Breast epithelium (tissue), 4 donors: Measurements from ENCODE around the gene RPL5. TPM values are rescaled to one million over a fixed set of nuclear protein-coding genes. Genes with fewer than 3 reads are reported as not detected.
A peak's percentile ranks its signal among the peaks of the same experiment; 100 is the strongest.

Experiments used
- DNase-seq, 2 donors: peaks; one replicate each; pipeline ENCODE4 v3.0.0-alpha.2; 2019; ENCODE audit warnings: low spot score in 2 of 2
- H3K27ac ChIP-seq, 2 donors: fragments of 200-600 bp; sonication (generic) in 1 of 2; one replicate each; pipeline ENCODE4 v1.5.1; 2016 to 2019; ENCODE audit warnings: mild to moderate bottlenecking in 1 of 2
- H3K27me3 ChIP-seq, 2 donors: fragments of 200-600 bp; sonication (generic) in 1 of 2; one replicate each; pipeline versions ENCODE4 v1.5.1 to v1.6.0; 2017 to 2019; ENCODE audit warnings: control low read depth in 1 of 2, mild to moderate bottlenecking in 1 of 2
- H3K36me3 ChIP-seq: fragments of 200-600 bp; one replicate; pipeline ENCODE4 v1.5.1; 2019
- H3K4me1 ChIP-seq, 2 donors: fragments of 200-600 bp; sonication (generic); one replicate each; pipeline ENCODE4 v1.5.1; 2016 to 2019; ENCODE audit warnings: control low read depth in 1 of 2
- H3K4me3 ChIP-seq, 3 donors: fragments of 200-600 bp; sonication (generic); 1 replicate in 2 of 3; 2 replicates in 1 of 3; pipeline ENCODE4 v1.5.1; 2016 to 2019; ENCODE audit warnings: mild to moderate bottlenecking in 3 of 3, moderate library complexity in 2 of 3
- H3K9me3 ChIP-seq, 2 donors: fragments of 200-600 bp; sonication (generic) in 1 of 2; one replicate each; pipeline ENCODE4 v1.5.1; 2016 to 2019; ENCODE audit warnings: control low read depth in 1 of 2
- CTCF ChIP-seq, 3 donors: fragments of 450-650 bp; IDR thresholded peaks; one replicate each; pipeline ENCODE4 v1.5.1; 2016 to 2017; ENCODE audit warnings: antibody characterized with exemption in 3 of 3, mild to moderate bottlenecking in 3 of 3, moderate library complexity in 3 of 3
- POLR2A ChIP-seq: fragments of 450-650 bp; IDR thresholded peaks from one replicate; pipeline ENCODE4 v1.6.1; 2016; ENCODE audit warnings: antibody characterized with exemption, mild to moderate bottlenecking, moderate library complexity
- POLR2AphosphoS5 ChIP-seq, 3 donors: sonication (generic); formaldehyde crosslinking; IDR thresholded peaks; one replicate each; pipeline ENCODE4 v1.6.1; 2017; ENCODE audit warnings: antibody characterized with exemption in 3 of 3
- intact Hi-C: fragments of 100-400 bp; cut with DNase I; formaldehyde crosslinking; loops from one replicate; pipeline ENCODE4 v1.15.1; 2023; ENCODE audit warnings: low total_unique reads
- total RNA-seq, 3 donors: library from RNA; depleted of rRNA; stranded (reverse); fragments of >200 nt; gene quantifications; one replicate each; pipeline ENCODE4 v1.1.0, GENCODE V29; 2016

The RPL5 gene
- total RNA-seq, 3 donors from 2014 or later = 1,682 to 2,363 (median 2,105) TPM

GRCh38 chr1:92797297-92797696 lies 34.5 kb upstream of the RPL5 start:
- Histone ChIP-seq H3K4me1 (no peaks in the 10 kb centered on the region), H3K36me3 (no peaks in the 10 kb centered on the region), H3K27ac (no peak overlapping the region), H3K27me3 (no peaks in the 10 kb centered on the region), H3K4me3 (no peak overlapping the region), H3K9me3 (no peaks in the 10 kb centered on the region)
- DNase-seq = no peak
- TF ChIP-seq CTCF (IDR thresholded peaks at IDR 0.05) (no peak), POLR2AphosphoS5 (IDR thresholded peaks at IDR 0.05) (no peak), POLR2A (no peak)
- intact Hi-C loops = no loop called here

GRCh38 chr1:92797961-92798360 lies 33.9 kb upstream of the RPL5 start:
- DNase-seq = no peak
- H3K27ac ChIP-seq = no peak overlapping the region
- H3K36me3 ChIP-seq = no peaks in the 10 kb centered on the region
- no peaks in the 10 kb centered on the region for H3K27me3 ChIP-seq
- H3K9me3 ChIP-seq = no peaks in the 10 kb centered on the region
- no peak for TF ChIP-seq CTCF (IDR thresholded peaks at IDR 0.05)
- no peak for TF ChIP-seq POLR2A
- TF ChIP-seq POLR2AphosphoS5 (IDR thresholded peaks at IDR 0.05) = no peak
- intact Hi-C loops = no loop called here
- no peaks in the 10 kb centered on the region for H3K4me1 ChIP-seq
- no peak overlapping the region for H3K4me3 ChIP-seq

- Histone ChIP-seq H3K36me3 (no peaks in the 10 kb centered on the region), H3K27ac (no peak overlapping the region), H3K27me3 (no peaks in the 10 kb centered on the region), H3K4me3 (no peak overlapping the region), H3K9me3 (no peaks in the 10 kb centered on the region), H3K4me1 (no peaks in the 10 kb centered on the region)
- no peak for TF ChIP-seq POLR2AphosphoS5 (IDR thresholded peaks at IDR 0.05)
- no peak for TF ChIP-seq CTCF (IDR thresholded peaks at IDR 0.05)
- TF ChIP-seq POLR2A = no peak
- DNase-seq = no peak
- intact Hi-C loops = loop anchor here (5.0 kb wide), 1 partner anchor 876 kb away; no protein-coding TSS in a partner anchor
These were observed 28.5 kb upstream of the RPL5 start for GRCh38 chr1:92803140-92803887.

GRCh38 chr1:92804721-92805201 lies 27.1 kb upstream of the RPL5 start:
- no peaks in the 10 kb centered on the region for H3K9me3 ChIP-seq
- no peak for TF ChIP-seq POLR2A
- no peak for TF ChIP-seq POLR2AphosphoS5 (IDR thresholded peaks at IDR 0.05)
- TF ChIP-seq CTCF (IDR thresholded peaks at IDR 0.05) = no peak
- DNase-seq = no peak
- no peak overlapping the region for H3K27ac ChIP-seq
- no peaks in the 10 kb centered on the region for H3K36me3 ChIP-seq
- no peaks in the 10 kb centered on the region for H3K27me3 ChIP-seq
- intact Hi-C loops = loop anchor here (5.0 kb wide), 1 partner anchor 877 kb away; no protein-coding TSS in a partner anchor
- peak overlapping the region in 1 of 3 donors; percentile 34 for H3K4me3 ChIP-seq
- H3K4me1 ChIP-seq = no peaks in the 10 kb centered on the region

GRCh38 chr1:92805216-92805615 lies 26.6 kb upstream of the RPL5 start:
- TF ChIP-seq POLR2A = no peak
- no peak for TF ChIP-seq CTCF (IDR thresholded peaks at IDR 0.05)
- TF ChIP-seq POLR2AphosphoS5 (IDR thresholded peaks at IDR 0.05) = no peak
- intact Hi-C loops = no loop called here
- H3K36me3 ChIP-seq = no peaks in the 10 kb centered on the region
- no peak for DNase-seq
- no peaks in the 10 kb centered on the region for H3K4me1 ChIP-seq
- H3K27me3 ChIP-seq = no peaks in the 10 kb centered on the region
- H3K27ac ChIP-seq = no peak overlapping the region
- H3K9me3 ChIP-seq = no peaks in the 10 kb centered on the region
- no peak overlapping the region for H3K4me3 ChIP-seq
